RWPE1 (cell line): ENCODE results near the gene ZNF462.

Experiments used
- CTCF ChIA-PET: fragments of 350-600 bp; sonication (Branson Sonifier 250); formaldehyde crosslinking; extraction: SDS; loops from one replicate; lab custom pipeline; 2021; lab: Yijun Ruan, JAX
- POLR2A ChIA-PET: fragments of 400-600 bp; formaldehyde crosslinking; extraction: SDS; loops from one replicate; lab custom pipeline; 2020; ENCODE audit warnings: antibody characterized with exemption; ENCODE audit not compliant: low non-redundant PET; lab: Yijun Ruan, JAX
- DNase-seq: peaks from one replicate; pipeline ENCODE4 v3.0.0; 2012; ENCODE audit warnings: low spot score
- H3K27ac ChIP-seq: fragments of 450-650 bp; 2 replicates; pipeline ENCODE4 v1.5.1; 2017
- TF ChIP-seq, protein P1 (sequence below): fragments of 450-650 bp; conservative IDR thresholded peaks from 2 replicates; pipeline ENCODE4 v1.5.1; 2017; ENCODE audit warnings: low read depth, mild to moderate bottlenecking

ZNF462 gene

DNA sequence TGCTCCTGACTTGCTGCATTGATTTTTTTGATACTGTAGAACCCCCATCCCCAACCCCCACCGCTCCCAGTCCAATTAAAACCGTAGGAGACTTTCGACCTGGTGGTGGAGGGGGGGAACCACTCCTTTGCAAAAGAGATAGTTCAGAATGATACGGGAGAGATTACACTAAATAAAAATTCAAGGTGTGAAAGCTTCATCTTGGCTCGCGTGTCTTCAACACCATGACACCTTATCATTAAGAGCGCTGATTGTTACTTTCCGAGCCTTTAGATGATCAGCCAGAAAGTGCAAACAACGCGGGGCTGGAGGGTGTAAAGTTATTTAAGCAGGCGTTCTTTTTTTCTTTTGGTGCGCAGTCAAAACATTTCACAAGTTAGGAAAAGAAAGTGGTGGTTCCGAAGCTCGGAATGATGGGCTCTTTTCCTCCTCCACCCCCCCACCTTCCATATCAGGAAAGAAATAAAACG is 1.3 kb upstream of the ZNF462 start:
- DNase-seq: peak; percentile 30
- peak overlapping the region; percentile 93 for H3K27ac ChIP-seq
- POLR2A ChIA-PET: no interaction called here
- TF ChIP-seq, protein P1, sequence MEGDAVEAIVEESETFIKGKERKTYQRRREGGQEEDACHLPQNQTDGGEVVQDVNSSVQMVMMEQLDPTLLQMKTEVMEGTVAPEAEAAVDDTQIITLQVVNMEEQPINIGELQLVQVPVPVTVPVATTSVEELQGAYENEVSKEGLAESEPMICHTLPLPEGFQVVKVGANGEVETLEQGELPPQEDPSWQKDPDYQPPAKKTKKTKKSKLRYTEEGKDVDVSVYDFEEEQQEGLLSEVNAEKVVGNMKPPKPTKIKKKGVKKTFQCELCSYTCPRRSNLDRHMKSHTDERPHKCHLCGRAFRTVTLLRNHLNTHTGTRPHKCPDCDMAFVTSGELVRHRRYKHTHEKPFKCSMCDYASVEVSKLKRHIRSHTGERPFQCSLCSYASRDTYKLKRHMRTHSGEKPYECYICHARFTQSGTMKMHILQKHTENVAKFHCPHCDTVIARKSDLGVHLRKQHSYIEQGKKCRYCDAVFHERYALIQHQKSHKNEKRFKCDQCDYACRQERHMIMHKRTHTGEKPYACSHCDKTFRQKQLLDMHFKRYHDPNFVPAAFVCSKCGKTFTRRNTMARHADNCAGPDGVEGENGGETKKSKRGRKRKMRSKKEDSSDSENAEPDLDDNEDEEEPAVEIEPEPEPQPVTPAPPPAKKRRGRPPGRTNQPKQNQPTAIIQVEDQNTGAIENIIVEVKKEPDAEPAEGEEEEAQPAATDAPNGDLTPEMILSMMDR: no peak
- CTCF ChIA-PET: interaction anchor here (0.6 to 0.7 kb wide), 2 partner anchors 8 to 84 kb away, joined by 3 read pairs; no protein-coding TSS in a partner anchor

GRCh38 chr9:106862110-106862820 is 701 bp upstream of the ZNF462 start:
- H3K27ac ChIP-seq: peak overlapping the region; percentile 88
- peak; percentile 53 for DNase-seq
- TF ChIP-seq, protein P1: no peak
- ChIA-PET CTCF (interaction anchor here (0.5 to 0.7 kb wide), 5 partner anchors 8 to 214 kb away, joined by 3 to 4 read pairs (median 3); no protein-coding TSS in a partner anchor), POLR2A (no interaction called here)

- TF ChIP-seq, protein P1: no peak
- peak overlapping the region; percentile 88 for H3K27ac ChIP-seq
- CTCF ChIA-PET: interaction anchor here (0.6 to 1.5 kb wide), 5 partner anchors 12 to 1168 kb away, joined by 3 to 6 read pairs (median 3); no protein-coding TSS in a partner anchor
- POLR2A ChIA-PET: interaction anchor here (0.6 to 1.1 kb wide), 2 partner anchors 22 to 428 kb away, joined by 3 to 24 read pairs; no protein-coding TSS in a partner anchor
- peak; percentile 45 for DNase-seq
Measured at GRCh38 chr9:106864373-106865143, 1.6 kb downstream of the ZNF462 start.

DNA sequence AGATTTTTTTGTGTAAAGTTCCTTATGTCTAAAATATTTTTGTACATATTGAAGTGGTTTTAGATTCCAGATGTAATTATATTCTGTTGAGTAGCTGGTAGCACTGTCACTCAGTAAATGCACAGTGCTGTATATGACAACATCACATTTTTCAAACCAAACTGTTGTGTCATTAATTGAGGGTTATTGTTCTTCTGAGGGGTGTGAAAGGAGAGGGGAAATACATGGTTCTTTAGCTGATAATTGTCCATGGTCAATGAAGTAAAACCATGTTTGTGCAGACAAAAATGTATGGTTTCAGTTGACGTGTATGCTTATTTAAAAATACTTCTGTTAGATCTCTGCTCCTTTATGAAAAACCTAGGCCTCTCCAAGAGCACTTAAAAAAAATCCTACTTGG is 3.3 kb downstream of the ZNF462 start:
- CTCF ChIA-PET: interaction anchor here (1.2 kb wide), 1 partner anchor 31 kb away, joined by 4 read pairs; no protein-coding TSS in a partner anchor
- H3K27ac ChIP-seq: no peak overlapping the region
- POLR2A ChIA-PET: no interaction called here

DNA sequence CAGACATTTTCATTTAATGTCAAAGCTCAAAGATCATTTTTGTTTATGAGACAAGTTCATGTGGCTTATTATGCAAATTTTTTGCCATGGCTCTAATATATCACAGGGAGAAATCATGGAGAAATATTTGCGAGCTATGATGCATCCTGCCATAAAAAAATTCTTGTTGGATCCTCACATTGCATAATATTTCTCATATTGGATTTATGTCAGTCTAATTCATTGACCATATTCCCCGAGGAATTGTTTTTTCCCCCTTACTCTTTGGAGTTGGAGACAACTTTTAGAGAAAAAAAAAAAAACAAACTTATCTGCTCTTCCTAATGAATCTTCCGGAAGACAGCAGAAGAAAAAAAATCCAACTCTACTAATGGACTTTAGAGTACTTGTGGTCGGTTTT is 4.3 kb downstream of the ZNF462 start:
- DNase-seq: no peak
- CTCF ChIA-PET: interaction anchor here (0.6 to 1.2 kb wide), 2 partner anchors 30 to 1013 kb away, joined by 3 to 4 read pairs; no protein-coding TSS in a partner anchor
- POLR2A ChIA-PET: no interaction called here
- TF ChIP-seq, protein P1: no peak
- H3K27ac ChIP-seq: no peak overlapping the region

More for the DNA sequence above, 3.3 kb downstream of the ZNF462 start:
- DNase-seq: no peak
- TF ChIP-seq, protein P1: no peak

GRCh38 chr9:106868087-106868486 is 5.1 kb downstream of the ZNF462 start:
- DNase-seq: no peak
- ChIA-PET CTCF (interaction anchor here (0.6 kb wide), 2 partner anchors 438 to 955 kb away, joined by 3 to 4 read pairs; no protein-coding TSS in a partner anchor), POLR2A (no interaction called here)
- TF ChIP-seq, protein P1: no peak
- no peak overlapping the region for H3K27ac ChIP-seq
